Stimulated activated CD4-positive, alpha-beta T cell treated with anti-CD3 and anti-CD28 coated beads, Interleukin-4, amount 100 ng/mL, for 24 hours (primary cell): ENCODE results near the gene UBN1.
A peak's percentile ranks its signal among the peaks of the same experiment; 100 is the strongest.

ENCODE experiments used
- DNase-seq: peaks from one replicate; pipeline ENCODE4 v3.0.0-alpha.2; 2020

Gene UBN1, protein sequence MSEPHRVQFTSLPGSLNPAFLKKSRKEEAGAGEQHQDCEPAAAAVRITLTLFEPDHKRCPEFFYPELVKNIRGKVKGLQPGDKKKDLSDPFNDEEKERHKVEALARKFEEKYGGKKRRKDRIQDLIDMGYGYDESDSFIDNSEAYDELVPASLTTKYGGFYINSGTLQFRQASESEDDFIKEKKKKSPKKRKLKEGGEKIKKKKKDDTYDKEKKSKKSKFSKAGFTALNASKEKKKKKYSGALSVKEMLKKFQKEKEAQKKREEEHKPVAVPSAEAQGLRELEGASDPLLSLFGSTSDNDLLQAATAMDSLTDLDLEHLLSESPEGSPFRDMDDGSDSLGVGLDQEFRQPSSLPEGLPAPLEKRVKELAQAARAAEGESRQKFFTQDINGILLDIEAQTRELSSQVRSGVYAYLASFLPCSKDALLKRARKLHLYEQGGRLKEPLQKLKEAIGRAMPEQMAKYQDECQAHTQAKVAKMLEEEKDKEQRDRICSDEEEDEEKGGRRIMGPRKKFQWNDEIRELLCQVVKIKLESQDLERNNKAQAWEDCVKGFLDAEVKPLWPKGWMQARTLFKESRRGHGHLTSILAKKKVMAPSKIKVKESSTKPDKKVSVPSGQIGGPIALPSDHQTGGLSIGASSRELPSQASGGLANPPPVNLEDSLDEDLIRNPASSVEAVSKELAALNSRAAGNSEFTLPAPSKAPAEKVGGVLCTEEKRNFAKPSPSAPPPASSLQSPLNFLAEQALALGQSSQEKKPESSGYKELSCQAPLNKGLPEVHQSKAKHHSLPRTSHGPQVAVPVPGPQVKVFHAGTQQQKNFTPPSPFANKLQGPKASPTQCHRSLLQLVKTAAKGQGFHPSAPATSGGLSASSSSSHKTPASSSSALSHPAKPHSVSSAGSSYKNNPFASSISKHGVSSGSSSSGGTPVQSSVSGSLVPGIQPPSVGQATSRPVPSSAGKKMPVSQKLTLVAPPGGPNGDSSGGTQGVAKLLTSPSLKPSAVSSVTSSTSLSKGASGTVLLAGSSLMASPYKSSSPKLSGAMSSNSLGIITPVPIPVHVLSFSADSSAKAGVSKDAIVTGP (N-terminal part only)

DNA sequence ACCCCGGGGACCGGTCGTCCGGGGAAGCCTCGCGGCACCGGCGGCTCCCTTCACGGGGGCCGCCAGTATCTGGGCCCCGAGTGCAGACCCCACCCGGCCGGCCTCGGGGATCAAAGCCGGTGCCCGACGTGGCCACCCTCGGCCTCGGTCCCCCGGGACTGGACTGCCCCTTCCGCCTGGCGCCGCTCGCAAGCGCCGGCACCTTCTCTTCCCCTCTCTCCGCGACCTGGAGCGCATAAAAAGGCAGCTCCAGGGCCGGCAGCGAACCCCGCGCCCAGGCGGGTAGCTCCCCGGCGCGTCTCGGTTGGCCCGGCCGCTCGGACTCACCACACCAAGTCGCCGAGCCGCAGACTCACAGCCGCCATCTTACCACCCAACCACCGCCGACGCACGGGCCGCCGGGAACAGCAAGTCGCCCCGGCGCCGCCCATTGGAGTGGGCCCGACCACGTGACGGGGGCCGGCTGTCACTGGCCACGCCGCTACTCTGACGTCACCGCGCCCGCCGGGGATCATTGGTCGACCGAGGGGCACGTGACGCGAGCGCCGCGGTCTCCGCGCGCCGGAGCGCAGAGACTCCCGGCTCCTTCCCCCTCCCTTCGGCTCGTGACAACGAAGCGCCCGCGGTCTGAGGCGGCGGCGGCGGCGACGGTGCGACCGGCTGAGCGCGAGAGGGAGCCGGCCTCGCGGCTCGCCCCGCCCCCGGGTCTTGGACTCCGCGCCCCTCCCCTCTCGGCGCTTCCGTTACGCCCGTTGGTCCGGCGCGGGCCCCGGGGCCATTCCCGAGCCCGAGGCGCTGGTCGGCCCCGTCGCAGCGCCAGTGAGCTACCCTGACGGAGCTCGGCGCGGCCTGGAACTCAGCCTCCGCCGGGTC lies at the start of gene UBN1, which contains the start of gene GLYR1:
Gene UBN1 (plus strand): TSS at position 581 of the 873 bp plus-strand sequence. CDS start 5,437 bp downstream, outside the sequence.
Gene GLYR1 (minus strand): TSS at position 388 of the 873 bp plus-strand sequence. CDS start 23 bp downstream, at position 365.
- peak; percentile 100 for DNase-seq

DNA sequence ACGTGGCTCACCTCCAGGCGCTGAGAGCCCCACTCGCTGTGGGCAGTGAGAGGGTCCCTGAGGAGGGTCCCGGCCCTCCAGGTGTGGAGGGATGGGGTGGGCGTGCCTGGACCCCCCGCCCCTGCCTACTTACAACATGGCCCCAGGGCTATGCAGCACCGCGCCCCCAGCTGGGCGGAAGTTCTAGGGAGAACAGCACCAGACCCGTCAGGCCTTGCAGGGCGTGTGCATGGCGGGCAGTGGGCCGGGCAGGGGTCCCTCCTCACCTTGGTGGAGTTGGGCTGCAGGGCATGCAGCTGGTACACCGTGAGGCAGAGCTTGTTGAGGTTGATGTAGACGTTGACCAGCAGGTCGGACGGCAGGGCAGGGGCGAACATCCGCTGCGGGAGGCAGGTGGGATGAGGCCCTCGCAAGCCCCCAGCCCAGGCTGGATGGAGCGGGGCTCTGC lies 49.5 kb upstream of the UBN1 start:
- DNase-seq: no peak

DNA sequence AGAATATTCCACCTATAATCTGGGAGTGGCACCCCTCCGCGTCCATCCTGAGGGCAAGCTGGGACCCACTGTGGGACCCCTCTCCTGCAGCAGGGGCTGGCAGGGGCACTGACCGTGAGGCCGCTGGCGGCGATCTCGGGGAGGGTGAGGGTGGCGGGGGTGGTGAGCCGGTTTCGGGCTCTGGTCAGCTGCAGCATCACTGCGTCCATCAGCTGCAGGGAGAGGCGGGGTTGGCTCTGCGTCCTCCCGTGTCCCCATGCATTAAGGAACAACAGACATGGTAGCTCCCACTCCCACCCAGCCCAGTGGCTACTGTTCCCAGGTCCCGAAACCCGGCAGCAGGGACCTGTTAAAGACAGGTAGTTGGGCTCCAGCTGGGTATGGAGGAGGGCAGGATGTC lies 48.8 kb upstream of the UBN1 start:
- DNase-seq: no peak

DNA sequence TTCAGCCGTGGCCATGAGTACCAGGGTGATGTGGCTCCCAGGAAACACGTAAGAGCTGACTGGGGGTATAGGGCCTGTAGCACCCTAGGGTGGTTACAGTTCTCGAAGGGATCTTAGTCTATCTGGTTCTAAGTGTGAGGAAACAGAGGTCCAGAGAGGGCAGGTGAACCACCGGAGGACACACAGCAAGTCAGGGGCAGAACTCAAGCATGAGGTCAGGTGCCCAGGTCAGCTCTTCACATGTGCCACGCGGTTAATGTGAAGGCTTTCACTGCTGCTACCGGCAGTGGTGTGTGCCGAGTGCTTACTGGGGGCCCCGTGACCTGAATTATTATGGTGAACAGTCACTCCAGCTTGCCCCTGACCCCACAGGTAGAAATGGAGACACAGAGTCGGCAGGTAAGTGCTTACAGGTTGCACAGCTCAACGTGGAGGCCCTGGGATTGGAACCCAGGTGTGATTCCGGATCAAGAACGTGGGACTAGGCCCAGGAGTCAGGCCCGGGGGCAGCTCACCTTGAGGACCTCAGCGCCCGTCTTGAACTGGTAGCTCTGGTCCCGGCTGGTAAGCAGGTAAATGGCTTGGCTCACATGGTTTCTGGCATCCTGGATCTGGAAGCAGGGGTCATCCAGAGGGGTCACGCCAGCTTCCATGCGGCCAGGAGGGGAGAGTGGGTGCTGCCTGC lies 48.0 kb upstream of the UBN1 start:
- DNase-seq: no peak

DNA sequence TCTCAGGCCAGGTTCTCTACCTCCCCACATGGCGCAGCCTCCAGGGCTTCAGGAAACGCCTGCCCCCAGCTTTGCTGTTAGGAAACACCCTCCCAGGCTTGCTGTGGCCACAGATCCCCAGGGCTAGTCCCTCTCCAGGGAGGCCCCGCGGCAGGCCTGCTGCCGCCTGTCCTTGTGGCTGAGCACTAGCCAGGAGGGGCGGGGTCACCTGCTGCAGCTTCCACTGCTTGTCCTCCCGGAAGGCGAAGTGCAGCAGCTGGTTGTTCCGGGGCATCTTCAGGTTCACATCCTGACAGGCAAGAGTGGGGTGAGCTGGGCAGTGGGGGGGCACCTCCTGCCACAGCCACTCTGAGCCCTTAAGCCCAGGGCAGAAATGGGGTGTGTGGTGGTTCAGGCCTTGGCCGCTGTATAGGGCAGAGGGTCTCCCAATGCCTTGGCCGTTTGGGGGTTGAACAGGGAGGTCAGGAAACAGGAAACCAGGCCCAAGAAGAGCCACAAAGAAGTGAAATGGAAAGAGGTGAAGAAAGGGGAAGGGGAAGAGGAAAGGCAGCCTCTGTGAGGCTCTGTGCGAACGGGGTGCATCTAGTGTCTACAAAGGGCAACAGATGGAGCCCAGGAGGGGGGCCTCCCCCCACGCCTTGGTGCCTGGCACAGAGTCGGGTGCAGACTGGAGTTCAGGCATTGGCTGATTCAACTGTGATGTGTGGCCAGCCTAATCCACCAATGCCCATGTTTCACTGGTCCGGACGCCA lies 46.8 kb upstream of the UBN1 start:
- no peak for DNase-seq

DNA sequence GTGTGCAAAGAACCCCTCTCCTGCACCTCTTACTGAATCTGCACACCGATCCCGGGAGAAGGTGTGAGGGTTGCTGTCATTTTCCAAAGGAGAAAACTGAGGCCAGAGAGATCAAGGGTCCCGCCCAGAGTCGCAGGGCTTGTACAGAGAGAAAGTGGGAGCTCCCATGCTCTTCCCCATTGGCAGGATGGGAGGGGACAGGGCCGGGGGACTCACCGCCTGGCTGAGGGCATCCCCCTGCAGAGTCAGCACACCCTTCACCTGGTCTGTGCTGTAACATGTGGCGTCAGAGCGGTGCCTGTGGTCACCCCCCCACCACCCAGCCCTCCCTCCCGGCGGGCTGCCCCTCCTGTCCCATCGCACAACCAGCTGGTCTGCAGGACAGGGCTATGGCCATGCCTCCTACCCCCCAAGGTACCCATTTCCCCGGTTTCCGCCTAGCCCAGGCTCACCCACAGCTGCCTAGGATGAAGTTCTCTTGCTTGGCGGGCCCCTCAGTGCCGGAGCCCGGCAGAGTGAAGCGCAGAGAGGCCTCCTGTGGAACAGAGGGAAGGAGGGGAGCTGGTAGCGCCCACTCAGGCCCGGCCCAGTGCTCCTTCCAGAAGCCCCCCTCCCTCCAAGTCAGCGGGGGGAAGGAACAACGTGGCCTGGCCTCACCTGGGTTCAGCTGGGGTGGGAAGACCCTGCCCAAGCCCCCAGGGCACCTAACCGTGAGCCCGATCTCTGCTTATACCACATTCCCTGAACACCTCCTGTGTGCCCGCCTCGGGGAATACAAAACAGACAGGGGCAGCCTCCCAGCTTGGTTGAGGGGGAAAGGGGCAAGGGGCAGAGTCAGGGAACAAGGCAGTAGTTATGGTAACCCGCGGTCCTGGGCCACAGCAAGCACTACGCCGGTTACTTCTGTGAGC lies 46.0 kb upstream of the UBN1 start:
- no peak for DNase-seq

DNA sequence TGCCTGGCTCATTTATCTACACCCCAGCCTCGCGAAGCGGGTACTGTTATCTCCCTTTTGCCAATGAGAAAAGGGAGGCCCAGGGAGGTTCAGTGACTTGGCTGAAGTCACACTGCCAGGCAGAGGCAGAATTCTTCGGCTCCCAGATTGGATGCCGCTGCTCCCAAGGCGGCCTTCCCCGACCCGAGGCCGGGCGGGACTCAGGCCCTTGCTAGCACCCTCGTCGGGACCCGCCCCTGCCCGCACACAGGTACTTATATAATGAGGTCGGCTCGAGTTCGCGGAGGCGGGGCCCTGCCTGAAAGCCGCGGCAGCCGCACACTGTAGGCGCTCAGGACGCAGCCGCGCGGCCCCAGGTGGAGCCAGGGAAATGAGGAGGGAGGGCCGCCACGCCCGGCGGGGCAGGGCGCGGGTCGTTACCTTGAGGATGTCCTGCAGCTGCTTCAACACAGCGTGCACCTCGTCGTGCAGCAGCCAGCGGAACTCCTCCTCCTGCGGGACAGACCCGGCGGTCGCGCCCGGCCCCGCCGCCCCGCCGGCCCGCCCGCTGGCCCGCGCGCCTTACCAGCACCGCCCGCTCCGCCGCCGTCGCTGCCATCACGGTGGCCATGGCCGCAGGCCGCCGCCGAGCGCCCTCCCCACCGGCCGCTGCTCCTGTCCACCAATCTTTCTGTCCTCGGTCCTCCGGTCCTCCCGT lies 45.2 kb upstream of the UBN1 start, which contains the start of gene ROGDI:
Gene ROGDI (minus strand): TSS at position 672 of the 697 bp plus-strand sequence. CDS start 62 bp downstream, at position 610.
- peak; percentile 75 for DNase-seq

DNA sequence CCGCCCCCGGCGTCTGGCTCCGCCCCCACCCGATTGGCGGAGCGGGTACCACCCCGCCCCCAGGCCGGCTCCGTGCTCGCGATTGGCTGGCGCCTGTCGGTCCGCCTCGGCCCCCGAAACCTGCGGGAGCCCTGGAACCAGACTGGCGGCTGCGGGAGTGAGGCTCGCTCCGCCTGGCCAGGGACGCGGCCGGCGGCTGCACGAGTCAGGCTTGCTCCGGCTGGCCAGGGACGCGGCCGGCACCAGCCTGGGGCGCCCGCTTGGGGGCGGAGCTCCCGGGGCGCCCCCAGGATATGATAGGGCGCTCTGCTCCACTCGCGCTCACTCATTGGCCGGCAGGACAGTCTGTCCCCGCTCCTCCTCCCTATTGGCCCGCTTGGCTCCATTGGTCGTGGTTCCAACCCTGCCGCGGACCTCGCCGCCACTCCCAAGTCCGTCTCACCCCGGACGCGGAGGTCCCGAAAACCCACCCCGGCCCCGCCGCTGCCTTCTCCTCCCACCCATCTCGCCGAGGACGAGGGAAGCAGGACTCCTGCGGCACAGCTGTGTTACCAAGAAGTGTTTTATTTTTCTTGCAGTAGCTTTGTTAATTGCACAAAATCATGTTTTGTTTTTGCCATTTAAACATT lies 44.5 kb upstream of the UBN1 start:
- DNase-seq: peak; percentile 88

DNA sequence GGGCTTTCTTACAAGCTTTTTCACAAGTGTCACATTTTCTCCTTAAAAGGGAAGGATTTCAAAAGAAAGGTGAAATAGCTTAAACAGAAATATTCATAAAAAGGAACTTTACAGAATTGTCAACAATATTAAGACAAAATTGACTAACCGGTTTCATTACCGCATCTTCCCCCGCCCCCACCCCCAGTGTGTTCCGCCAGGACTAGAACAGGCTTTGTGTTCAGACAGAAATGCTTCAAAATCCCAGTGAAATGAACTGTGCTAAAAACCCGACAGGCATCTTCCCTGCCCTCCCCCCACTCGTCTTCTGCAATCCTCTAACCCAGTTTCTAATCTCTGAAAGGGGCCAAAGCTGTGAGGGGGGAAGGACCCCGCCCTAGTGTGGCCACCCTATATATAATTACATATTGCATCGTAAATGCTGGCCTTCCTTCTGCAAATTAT lies 43.9 kb upstream of the UBN1 start:
- DNase-seq: no peak

DNA sequence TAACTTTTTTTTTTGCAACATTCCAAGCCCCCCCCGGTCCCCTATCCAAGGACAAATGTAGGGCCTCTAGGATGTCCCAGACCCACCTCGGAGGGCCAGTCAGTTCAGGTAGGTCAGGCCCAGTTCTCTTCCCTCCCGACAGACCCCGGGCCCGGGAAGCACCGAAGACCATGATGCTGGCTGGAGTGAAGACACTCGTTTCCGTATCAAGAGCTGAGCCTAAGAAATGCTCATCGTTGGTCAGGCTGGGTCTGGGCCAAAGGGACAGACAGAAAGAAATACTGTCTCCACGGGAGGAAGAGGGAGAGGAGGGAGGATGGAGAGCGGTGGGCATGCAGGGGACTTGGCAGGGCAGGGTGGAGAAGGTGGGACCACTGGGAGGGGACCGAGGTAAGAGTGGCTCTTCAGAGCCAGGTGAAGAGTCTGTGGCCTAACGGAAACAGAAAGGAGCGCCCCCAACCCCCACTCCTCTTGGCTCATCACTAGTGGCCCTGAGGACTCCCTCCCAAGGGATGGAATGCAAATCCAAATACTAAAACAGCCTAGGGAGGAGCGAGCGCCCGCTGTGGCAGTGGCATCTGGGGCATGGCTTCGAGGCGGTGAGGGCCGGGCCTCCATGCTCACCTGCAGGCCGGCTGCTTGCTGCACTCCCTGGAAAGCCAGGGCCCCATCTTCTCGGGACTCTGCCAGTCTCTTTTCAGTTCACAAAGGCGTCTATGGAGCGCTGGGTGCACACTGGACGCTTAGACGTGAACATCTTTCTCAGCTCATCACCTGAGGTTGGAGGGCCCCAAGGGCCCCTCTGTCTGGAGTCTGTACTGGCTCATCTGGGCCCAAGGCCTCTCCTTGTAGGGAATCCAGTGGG lies 43.2 kb upstream of the UBN1 start:
- no peak for DNase-seq

DNA sequence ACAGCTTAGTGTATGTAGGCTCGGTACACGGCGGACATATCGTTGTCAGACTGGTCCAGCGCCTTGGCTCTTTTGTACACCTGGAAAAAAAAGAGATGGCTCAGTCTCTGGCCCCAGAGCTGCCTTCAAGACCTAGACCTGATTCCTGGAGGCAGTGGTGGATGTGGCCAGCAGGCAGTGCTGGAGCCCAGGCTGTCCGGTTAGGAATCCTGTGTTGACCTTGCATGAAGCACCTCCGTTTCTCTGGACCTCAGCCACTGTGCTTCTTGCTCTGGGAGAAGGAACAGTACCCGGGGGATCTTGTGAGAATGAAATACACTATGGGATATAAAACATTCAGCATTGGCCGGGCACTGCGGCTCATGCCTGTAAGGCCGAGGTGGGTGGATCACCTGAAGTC lies 42.0 kb upstream of the UBN1 start:
- DNase-seq: no peak

DNA sequence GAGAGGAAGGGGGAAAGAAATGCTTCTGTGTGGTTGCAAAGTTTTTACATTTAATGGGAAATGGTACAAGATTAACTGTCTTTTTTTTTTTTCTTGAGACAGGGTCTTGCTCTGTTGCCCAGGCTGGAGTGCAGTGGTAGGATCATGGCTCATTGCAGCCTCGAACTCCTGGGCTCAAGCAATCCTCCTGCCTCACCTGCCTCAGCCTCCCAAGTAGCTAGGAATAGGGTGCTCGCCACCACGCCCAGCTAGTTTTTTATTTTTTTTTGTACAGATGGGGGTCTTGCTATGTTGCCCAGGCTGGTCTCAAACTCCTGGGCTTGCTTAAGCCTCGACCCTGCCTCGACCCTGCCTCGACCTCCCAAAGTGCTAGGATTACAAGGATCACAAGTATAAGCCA lies 41.0 kb upstream of the UBN1 start:
- DNase-seq: no peak

DNA sequence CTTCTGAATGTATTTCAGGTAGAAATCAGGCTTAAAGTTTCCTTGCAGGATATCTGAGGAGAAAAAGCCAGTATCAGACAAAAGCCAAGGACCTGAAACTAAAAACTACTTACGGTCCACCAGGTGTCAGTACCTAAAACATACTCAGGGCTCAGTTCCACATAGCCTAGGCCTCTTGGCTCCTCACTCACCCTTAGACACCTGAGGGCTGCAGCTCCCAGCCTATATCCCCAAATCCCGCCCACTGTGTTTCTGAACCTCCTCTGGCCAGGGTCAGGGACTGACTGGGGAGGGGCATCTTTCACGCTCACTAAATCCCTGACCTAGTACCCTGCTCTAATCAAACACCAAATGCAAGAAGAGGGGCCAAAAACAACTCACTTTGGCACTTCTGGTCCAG lies 36.0 kb upstream of the UBN1 start:
- no peak for DNase-seq

DNA sequence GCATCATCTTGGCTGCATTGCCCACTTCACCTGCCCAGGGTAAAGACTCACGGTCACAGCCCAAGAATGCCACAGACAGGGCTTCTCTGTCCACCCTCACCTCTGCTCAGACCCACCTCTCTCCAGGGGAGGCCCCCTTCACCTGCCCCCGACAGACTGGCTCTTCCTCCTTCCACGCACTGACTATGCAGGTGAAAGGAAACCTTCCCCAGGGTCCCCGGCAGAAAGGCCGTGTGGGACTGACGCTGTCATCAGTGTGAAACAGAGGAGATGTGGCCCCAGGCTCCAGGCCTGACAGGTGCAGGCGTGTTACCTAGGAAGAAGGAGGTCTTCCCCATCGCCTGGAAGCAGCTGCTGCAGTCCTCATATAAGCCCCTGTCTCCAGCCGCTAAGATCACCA lies 35.5 kb upstream of the UBN1 start:
- DNase-seq: no peak

DNA sequence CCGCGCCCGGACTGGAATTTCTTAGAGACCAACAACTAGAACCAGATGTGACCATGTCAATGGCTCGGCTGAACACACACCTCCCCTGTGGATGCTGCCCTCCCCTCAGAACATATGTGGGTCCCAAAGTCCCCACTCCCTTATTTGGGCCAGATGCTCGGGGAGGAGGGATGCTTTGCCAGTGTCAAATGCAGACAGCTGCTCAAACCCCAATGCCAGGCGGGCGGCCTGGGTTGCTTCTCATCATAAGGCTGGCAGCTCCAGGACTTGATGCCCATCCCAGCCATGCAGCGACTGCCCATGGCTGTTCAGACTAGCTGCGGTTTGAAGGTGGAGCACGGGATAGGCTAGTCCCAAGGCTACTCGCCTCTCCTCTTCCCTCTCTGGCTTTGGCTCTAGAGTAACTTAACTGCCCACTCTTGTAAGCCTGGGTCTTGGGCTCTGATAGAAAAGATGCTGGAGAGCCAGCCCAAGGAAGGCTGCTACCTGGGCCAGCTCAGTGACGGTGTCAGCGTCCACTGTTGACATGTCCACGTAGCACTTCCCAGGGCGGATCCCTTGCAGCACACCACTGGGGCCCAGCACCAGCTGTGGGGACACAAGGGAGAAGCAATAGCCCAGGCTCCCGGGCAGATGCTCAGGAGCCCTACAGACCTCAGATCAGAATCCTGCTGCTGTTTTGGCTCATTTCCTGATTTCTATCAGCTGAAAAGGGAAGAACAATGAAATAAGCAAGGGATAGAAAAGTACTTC lies 33.9 kb upstream of the UBN1 start:
- DNase-seq: no peak

DNA sequence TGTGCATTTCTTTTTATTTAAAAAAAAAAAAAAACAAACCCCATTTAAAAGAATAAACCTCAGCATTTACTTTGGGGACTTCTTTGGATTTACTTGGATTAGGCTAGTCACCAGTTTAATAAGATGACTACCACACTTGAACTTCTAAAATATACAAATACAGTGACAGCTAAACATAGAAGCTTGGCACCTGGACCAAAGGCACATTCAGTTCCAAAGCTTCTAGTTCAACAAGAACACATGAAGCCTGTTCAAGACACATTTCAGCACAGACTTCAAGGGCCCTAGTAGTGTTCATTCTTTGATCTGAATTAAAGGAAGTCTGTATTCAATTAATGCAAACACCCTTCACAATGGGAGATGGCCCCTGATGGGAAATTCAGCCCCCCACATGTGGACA lies 33.2 kb upstream of the UBN1 start:
- no peak for DNase-seq
